Natural killer cell (primary cell): Measurements from ENCODE around the gene HIVEP3. TPM values are rescaled to one million over a fixed set of nuclear protein-coding genes. Genes with fewer than 3 reads are reported as not detected.

Experiments
- ATAC-seq, 3 donors: fragments of 150-1000 bp in 2 of 3; fragments of 200-7000 bp in 1 of 3; cut with Tn5 transposase; 1 replicate in 1 of 3; 2 replicates in 2 of 3; pipeline ENCODE4 v1.10.0; 2021; ENCODE audit warnings: mild to moderate bottlenecking in 2 of 3, moderate library complexity in 2 of 3
- DNase-seq, 2 donors: peaks; one replicate each; pipeline versions ENCODE4 v3.0.0 to v3.0.0-alpha.2; 2013 to 2021; ENCODE audit warnings: mixed read lengths in 1 of 2
- H3K27ac ChIP-seq: one replicate; pipeline ENCODE4 v1.5.1; 2013; ENCODE audit warnings: mild to moderate bottlenecking, low read length
- H3K27me3 ChIP-seq: one replicate; pipeline ENCODE4 v1.6.1; 2013; ENCODE audit warnings: low read length; ENCODE audit not compliant: control insufficient read depth, insufficient read depth
- H3K36me3 ChIP-seq: one replicate; pipeline ENCODE4 v1.6.1; 2013; ENCODE audit warnings: low read length; ENCODE audit not compliant: control insufficient read depth, insufficient read depth
- H3K4me1 ChIP-seq: one replicate; pipeline ENCODE4 v1.6.1; 2013; ENCODE audit warnings: low read length; ENCODE audit not compliant: control insufficient read depth, insufficient read depth
- H3K4me3 ChIP-seq: one replicate; pipeline ENCODE4 v1.5.1; 2013; ENCODE audit warnings: low read length
- H3K9me3 ChIP-seq: one replicate; pipeline ENCODE4 v1.6.1; 2013; ENCODE audit warnings: low read length; ENCODE audit not compliant: control insufficient read depth, insufficient read depth
- H3K27ac Mint-ChIP-seq, 2 donors: one replicate each; pipeline ENCODE4 v1.8.0; 2022; ENCODE audit warnings: mild to moderate bottlenecking in 2 of 2, mixed read lengths in 2 of 2, moderate library complexity in 1 of 2
- H3K27me3 Mint-ChIP-seq, 2 donors: one replicate each; pipeline ENCODE4 v1.8.0; 2022; ENCODE audit warnings: low read depth in 2 of 2, mixed read lengths in 2 of 2
- H3K36me3 Mint-ChIP-seq: one replicate; pipeline ENCODE4 v1.8.0; 2022; ENCODE audit warnings: mixed read lengths
- H3K4me1 Mint-ChIP-seq, 2 donors: one replicate each; pipeline ENCODE4 v1.8.0; 2022; ENCODE audit warnings: mixed read lengths in 2 of 2
- H3K4me3 Mint-ChIP-seq: one replicate; pipeline ENCODE4 v1.8.0; 2022; ENCODE audit warnings: mild to moderate bottlenecking, moderate library complexity, mixed read lengths
- H3K9me3 Mint-ChIP-seq, 2 donors: one replicate each; pipeline ENCODE4 v1.8.0; 2022; ENCODE audit warnings: mixed read lengths in 2 of 2
- CTCF ChIP-seq: fragments of 200-600 bp; IDR thresholded peaks from one replicate; pipeline ENCODE4 v1.8.0; 2022; ENCODE audit warnings: antibody characterized with exemption
- WGBS: methylation state at CpG from one replicate; pipeline ENCODE4 v1.1.7; 2013; ENCODE audit warnings: missing lambda C conversion rate; ENCODE audit not compliant: insufficient coverage; 5-methylcytosine and 5-hydroxymethylcytosine counted together
- intact Hi-C: fragments of 100-400 bp; cut with micrococcal nuclease; formaldehyde crosslinking; loops from one replicate; pipeline ENCODE4 v1.14.2; 2022
- total RNA-seq, 4 donors: library from RNA; stranded (reverse); fragments of 120-200 nt in 1 of 4; gene quantifications; one replicate each; pipeline versions ENCODE4 v1.2.3 to v1.2.4, GENCODE V29; 2013 to 2022

HIVEP3 gene
- total RNA-seq, 3 donors from 2014 or later (not counting 1 experiment from before 2014, with no cell fraction given), result 26.2 to 35.2 (median 29.8) TPM

GRCh38 chr1:41479000-41479807 lies 439.5 kb downstream of the HIVEP3 start:
- Mint-ChIP-seq H3K4me1 (no peaks in the 10 kb centered on the region), H3K9me3 (no peaks in the 10 kb centered on the region), H3K4me3 (no peak overlapping the region), H3K36me3 (no peaks in the 10 kb centered on the region), H3K27me3 (peaks cover 0 to 12% of the 10 kb centered on the region in 2 donors), H3K27ac (no peak overlapping the region)
- H3K36me3 ChIP-seq, result no peaks in the 10 kb centered on the region
- H3K9me3 ChIP-seq, result no peaks in the 10 kb centered on the region
- DNase-seq, result no peak
- 84% methylated on average over 19 of the region's 19 CpGs for WGBS
- no peaks in the 10 kb centered on the region for H3K27me3 ChIP-seq
- no peak for TF ChIP-seq CTCF
- no peak overlapping the region for H3K4me3 ChIP-seq
- no peak overlapping the region for H3K27ac ChIP-seq
- H3K4me1 ChIP-seq, result no peaks in the 10 kb centered on the region
- ATAC-seq, result peak in 1 of 3 donors; percentile 3
- intact Hi-C loops, result no loop called here

GRCh38 chr1:41478118-41478748 lies 440.5 kb downstream of the HIVEP3 start:
- no peaks in the 10 kb centered on the region for H3K9me3 Mint-ChIP-seq
- peaks cover 0 to 4% of the 10 kb centered on the region in 2 donors for H3K27me3 Mint-ChIP-seq
- Histone ChIP-seq H3K9me3 (no peaks in the 10 kb centered on the region), H3K36me3 (no peaks in the 10 kb centered on the region), H3K27me3 (no peaks in the 10 kb centered on the region), H3K4me3 (no peak overlapping the region), H3K4me1 (no peaks in the 10 kb centered on the region), H3K27ac (no peak overlapping the region)
- H3K36me3 Mint-ChIP-seq, result no peaks in the 10 kb centered on the region
- WGBS, result 82% methylated on average over 12 of the region's 12 CpGs
- ATAC-seq (no peak), DNase-seq (no peak)
- TF ChIP-seq CTCF, result no peak
- H3K27ac Mint-ChIP-seq, result no peak overlapping the region
- H3K4me3 Mint-ChIP-seq, result no peak overlapping the region
- no peaks in the 10 kb centered on the region for H3K4me1 Mint-ChIP-seq
- intact Hi-C loops, result no loop called here

- H3K36me3 Mint-ChIP-seq, result no peaks in the 10 kb centered on the region
- no peak for TF ChIP-seq CTCF
- WGBS, result 86% methylated on average over 11 of the region's 11 CpGs
Measured at GRCh38 chr1:41476807-41477361, 441.8 kb downstream of the HIVEP3 start.

More at GRCh38 chr1:41476807-41477361, 441.8 kb downstream of the HIVEP3 start:
- H3K9me3 Mint-ChIP-seq, result no peaks in the 10 kb centered on the region
- no peak overlapping the region for H3K4me3 Mint-ChIP-seq
- Histone ChIP-seq H3K36me3 (no peaks in the 10 kb centered on the region), H3K9me3 (no peaks in the 10 kb centered on the region), H3K27ac (no peak overlapping the region), H3K4me3 (no peak overlapping the region), H3K4me1 (no peaks in the 10 kb centered on the region), H3K27me3 (no peaks in the 10 kb centered on the region)
- H3K4me1 Mint-ChIP-seq, result no peaks in the 10 kb centered on the region
- intact Hi-C loops, result no loop called here
- DNase-seq (no peak), ATAC-seq (no peak)
- H3K27me3 Mint-ChIP-seq, result peaks cover 0 to 3% of the 10 kb centered on the region in 2 donors
- no peak overlapping the region for H3K27ac Mint-ChIP-seq
